Activated naive CD8-positive, alpha-beta T cell treated with anti-CD3 and anti-CD28 coated beads, Interleukin-2, amount 50 U/mL, for 24 hours (primary cell): ENCODE data around the gene CEP162.
"Not testable (repeated sequence)": the region's sequence is repeated elsewhere in the genome, so short reads cannot be mapped to it uniquely, and the experiment has no call there.

Experiments
- ATAC-seq: fragments of 150-1000 bp; cut with Tn5 transposase; one replicate; pipeline ENCODE4 v1.10.0; 2021
- DNase-seq: peaks from one replicate; pipeline ENCODE4 v3.0.0; 2021
- H3K27ac Mint-ChIP-seq: one replicate; pipeline ENCODE4 v1.8.0; 2021; ENCODE audit warnings: mild to moderate bottlenecking, mixed read lengths
- H3K27me3 Mint-ChIP-seq: one replicate; pipeline ENCODE4 v1.8.0; 2021; ENCODE audit warnings: mixed read lengths
- H3K36me3 Mint-ChIP-seq: one replicate; pipeline ENCODE4 v1.8.0; 2021; ENCODE audit warnings: low read depth, mixed read lengths
- H3K4me1 Mint-ChIP-seq: one replicate; pipeline ENCODE4 v1.8.0; 2021; ENCODE audit warnings: mixed read lengths
- H3K4me3 Mint-ChIP-seq: one replicate; pipeline ENCODE4 v1.8.0; 2021; ENCODE audit warnings: mild to moderate bottlenecking, moderate library complexity, mixed read lengths
- H3K9me3 Mint-ChIP-seq: one replicate; pipeline ENCODE4 v1.8.0; 2021; ENCODE audit warnings: mixed read lengths

The CEP162 gene

GRCh38 chr6:84204011-84204410, 23.4 kb downstream of the CEP162 start:
- H3K27me3 Mint-ChIP-seq = no peaks in the 10 kb centered on the region
- H3K4me1 Mint-ChIP-seq = no peaks in the 10 kb centered on the region
- ATAC-seq (no peak), DNase-seq (no peak)
- no peak overlapping the region for H3K4me3 Mint-ChIP-seq
- peaks cover 28% of the 10 kb centered on the region for H3K36me3 Mint-ChIP-seq
- H3K27ac Mint-ChIP-seq = no peak overlapping the region
- H3K9me3 Mint-ChIP-seq = no peaks in the 10 kb centered on the region

DNA sequence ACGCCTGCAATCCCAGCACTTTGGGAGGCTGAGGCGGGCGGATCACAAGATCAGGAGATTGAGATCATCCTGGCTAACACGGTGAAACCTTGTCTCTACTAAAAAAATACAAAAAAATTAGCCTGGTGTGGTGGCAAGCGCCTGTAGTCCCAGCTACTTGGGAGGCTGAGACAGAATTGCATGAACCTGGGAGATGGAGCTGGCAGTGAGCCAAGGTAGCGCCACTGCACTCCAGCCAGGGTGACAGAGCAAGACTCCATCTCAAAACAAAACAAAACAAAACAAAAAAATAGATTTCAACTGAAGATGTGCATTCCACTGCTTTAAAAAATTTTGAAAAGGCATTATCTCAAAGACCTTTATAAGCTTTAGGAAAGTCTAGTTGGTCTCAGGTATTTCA, 27.5 kb downstream of the CEP162 start:
- not testable (repeated sequence) for H3K9me3 Mint-ChIP-seq, H3K27ac Mint-ChIP-seq, H3K4me1 Mint-ChIP-seq, H3K27me3 Mint-ChIP-seq, H3K4me3 Mint-ChIP-seq, ATAC-seq, DNase-seq
- H3K36me3 Mint-ChIP-seq = peaks cover 27% of the 10 kb centered on the region

- DNase-seq (no peak), ATAC-seq (no peak)
- H3K27ac Mint-ChIP-seq = no peak overlapping the region
- no peak overlapping the region for H3K4me3 Mint-ChIP-seq
- peaks cover 37% of the 10 kb centered on the region for H3K36me3 Mint-ChIP-seq
- no peaks in the 10 kb centered on the region for H3K9me3 Mint-ChIP-seq
- H3K27me3 Mint-ChIP-seq = no peaks in the 10 kb centered on the region
- peaks cover 4% of the 10 kb centered on the region for H3K4me1 Mint-ChIP-seq
These were observed 29.7 kb downstream of the CEP162 start for GRCh38 chr6:84197708-84198107.

DNA sequence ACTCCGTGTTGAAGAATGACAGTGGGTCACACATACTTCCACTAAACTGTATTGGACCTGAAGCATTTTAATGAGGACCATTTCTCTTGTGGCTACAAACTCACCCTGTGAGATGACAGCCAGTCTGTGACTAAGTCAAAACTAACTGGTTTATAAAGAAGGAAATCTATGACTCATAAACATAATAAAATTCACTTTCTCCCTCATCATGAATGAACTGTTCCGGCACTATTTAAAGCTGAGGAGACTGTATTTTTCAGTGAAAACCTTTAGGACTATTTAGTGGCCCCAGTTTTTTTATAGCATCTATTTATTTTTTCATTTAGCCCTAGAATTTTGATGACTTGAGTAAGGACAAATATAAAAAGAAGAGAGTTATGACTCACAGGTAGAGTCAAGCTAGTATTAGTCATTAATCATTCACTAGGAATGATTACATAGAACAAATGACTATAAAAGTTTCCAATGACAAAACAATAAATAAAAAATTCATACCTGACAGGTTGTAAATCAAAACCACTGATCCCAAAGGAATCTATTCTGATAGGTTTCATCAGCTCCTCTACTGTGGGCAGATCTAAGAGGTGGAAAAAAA, 34.2 kb downstream of the CEP162 start:
- DNase-seq = no peak
- no peaks in the 10 kb centered on the region for H3K9me3 Mint-ChIP-seq

DNA sequence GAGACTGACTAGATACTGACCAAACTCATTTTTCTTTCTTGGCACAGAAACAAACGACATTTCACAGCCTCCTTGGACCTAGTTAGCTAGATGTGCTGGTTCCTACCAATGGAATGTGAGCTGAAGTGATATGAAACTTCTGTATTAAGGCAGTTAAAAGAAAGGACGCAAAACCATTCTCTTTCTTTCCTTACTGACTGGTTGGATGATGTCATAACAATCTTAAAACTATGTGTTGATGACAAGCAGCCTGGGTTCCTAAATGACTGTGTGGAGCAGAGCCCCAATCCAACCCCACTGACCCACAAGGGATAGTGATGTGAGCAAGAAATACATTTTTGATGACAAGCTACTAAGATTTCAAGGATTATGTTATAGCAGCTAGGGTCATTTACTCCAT, 35.6 kb downstream of the CEP162 start:
- H3K27ac Mint-ChIP-seq = no peak overlapping the region
- H3K9me3 Mint-ChIP-seq = no peaks in the 10 kb centered on the region
- H3K4me3 Mint-ChIP-seq = no peak overlapping the region
- peaks cover 4% of the 10 kb centered on the region for H3K4me1 Mint-ChIP-seq
- H3K27me3 Mint-ChIP-seq = no peaks in the 10 kb centered on the region
- ATAC-seq (no peak), DNase-seq (no peak)
- H3K36me3 Mint-ChIP-seq = peaks cover 48% of the 10 kb centered on the region

More for the DNA sequence above, 34.2 kb downstream of the CEP162 start:
- Mint-ChIP-seq H3K27me3 (no peaks in the 10 kb centered on the region), H3K27ac (no peak overlapping the region), H3K4me3 (no peak overlapping the region), H3K36me3 (peaks cover 51% of the 10 kb centered on the region), H3K4me1 (peaks cover 4% of the 10 kb centered on the region)
- peak; percentile 10 for ATAC-seq

GRCh38 chr6:84189356-84189755, 38.1 kb downstream of the CEP162 start:
- not testable (repeated sequence) for H3K9me3 Mint-ChIP-seq, DNase-seq, ATAC-seq, H3K4me3 Mint-ChIP-seq, H3K4me1 Mint-ChIP-seq, H3K27me3 Mint-ChIP-seq, H3K27ac Mint-ChIP-seq
- H3K36me3 Mint-ChIP-seq = peaks cover 31% of the 10 kb centered on the region

- DNase-seq (no peak), ATAC-seq (no peak)
- Mint-ChIP-seq H3K27me3 (no peaks in the 10 kb centered on the region), H3K9me3 (no peaks in the 10 kb centered on the region), H3K27ac (no peak overlapping the region), H3K4me3 (no peak overlapping the region), H3K36me3 (peaks cover 17% of the 10 kb centered on the region), H3K4me1 (no peaks in the 10 kb centered on the region)
These were observed 44.0 kb downstream of the CEP162 start for GRCh38 chr6:84183430-84183829.

DNA sequence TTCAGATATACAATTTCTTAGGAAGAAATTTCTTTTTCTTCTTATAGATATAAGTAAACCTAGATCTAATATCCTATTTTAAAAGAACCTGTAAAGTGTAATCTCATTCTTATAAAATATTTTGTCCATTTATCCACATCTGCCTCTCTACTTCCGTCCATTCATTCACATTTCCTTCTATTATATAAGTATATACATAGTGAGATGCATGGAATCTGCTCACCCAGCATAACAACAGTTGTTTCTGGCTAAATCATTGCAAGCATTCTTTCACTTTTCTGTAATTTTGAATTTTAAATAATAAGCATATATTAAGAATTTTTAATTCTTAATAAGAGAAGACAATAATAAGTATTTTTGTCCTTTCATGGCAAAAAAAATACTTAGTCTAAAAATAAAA, 45.4 kb downstream of the CEP162 start:
- no peaks in the 10 kb centered on the region for H3K4me1 Mint-ChIP-seq

DNA sequence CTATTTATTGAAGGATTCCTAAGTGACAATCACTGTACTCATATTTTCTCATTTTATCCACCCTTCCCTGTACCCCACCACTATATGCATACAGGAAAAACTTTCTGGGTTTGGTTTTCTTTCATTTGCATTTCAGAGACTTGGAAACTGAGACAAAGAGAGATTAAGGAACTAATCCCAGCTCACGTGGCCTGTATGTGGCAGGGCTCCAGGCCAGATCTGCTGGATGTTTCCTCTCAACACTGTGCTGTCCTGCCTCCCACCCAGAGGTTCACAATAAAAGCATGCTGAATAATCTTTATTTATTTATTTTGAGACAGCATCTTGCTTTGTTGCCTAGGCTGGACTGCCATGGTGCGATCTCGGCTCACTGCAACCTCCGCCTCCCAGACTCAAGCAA, 50.2 kb downstream of the CEP162 start:
- Mint-ChIP-seq H3K4me3 (no peak overlapping the region), H3K27me3 (no peaks in the 10 kb centered on the region), H3K27ac (no peak overlapping the region), H3K9me3 (no peaks in the 10 kb centered on the region), H3K36me3 (peaks cover 23% of the 10 kb centered on the region), H3K4me1 (no peaks in the 10 kb centered on the region)
- no peak for ATAC-seq
- DNase-seq = no peak

More for the DNA sequence above, 45.4 kb downstream of the CEP162 start:
- Mint-ChIP-seq H3K27ac (no peak overlapping the region), H3K9me3 (no peaks in the 10 kb centered on the region), H3K36me3 (peaks cover 17% of the 10 kb centered on the region), H3K27me3 (no peaks in the 10 kb centered on the region), H3K4me3 (no peak overlapping the region)
- no peak for DNase-seq
- ATAC-seq = no peak

DNA sequence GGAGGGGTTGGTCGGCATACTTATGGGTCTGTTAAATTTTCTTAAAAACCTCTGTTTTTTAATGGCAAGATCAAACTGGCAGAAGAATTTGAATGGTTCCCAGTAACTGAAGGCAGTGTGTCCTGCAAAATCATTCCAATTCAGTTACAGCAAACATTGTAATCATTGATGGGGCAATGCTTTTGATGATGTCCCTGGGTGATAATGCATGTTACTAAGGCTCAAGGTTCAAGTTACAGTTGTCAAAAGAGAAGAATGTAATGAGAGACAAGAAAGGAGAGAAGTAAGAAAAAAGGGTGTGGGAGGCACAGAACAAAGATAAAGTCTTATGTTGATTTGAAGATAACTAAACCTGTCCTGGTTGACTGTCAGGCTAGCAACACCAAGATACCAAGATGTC, 54.9 kb downstream of the CEP162 start:
- no peak for ATAC-seq
- DNase-seq = no peak
- Mint-ChIP-seq H3K4me1 (no peaks in the 10 kb centered on the region), H3K27me3 (no peaks in the 10 kb centered on the region), H3K9me3 (no peaks in the 10 kb centered on the region), H3K4me3 (no peak overlapping the region), H3K36me3 (peaks cover 9% of the 10 kb centered on the region), H3K27ac (no peak overlapping the region)

DNA sequence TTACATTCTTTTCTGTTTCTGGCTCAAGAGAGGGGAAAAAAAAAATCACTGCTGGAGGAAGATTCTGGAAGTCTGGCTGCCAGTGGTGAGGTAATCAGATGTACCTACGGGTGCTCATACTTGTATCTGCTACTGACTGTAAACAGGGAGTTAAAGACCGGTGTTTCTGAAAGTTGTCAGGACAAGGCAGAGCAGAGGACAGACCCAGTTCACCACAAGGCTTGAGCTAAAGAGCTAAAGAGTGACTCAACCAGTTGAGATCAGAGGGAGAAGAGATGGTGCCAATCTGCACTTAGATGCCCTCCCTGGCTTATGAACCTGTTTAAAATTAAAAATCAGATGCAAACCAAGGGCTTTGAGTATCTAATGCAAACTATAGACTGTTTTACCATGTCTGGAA, 55.4 kb downstream of the CEP162 start:
- H3K4me1 Mint-ChIP-seq = no peaks in the 10 kb centered on the region
- DNase-seq (no peak), ATAC-seq (no peak)
- no peaks in the 10 kb centered on the region for H3K9me3 Mint-ChIP-seq
- H3K27ac Mint-ChIP-seq = no peak overlapping the region
- no peaks in the 10 kb centered on the region for H3K27me3 Mint-ChIP-seq
- peaks cover 10% of the 10 kb centered on the region for H3K36me3 Mint-ChIP-seq
- no peak overlapping the region for H3K4me3 Mint-ChIP-seq

DNA sequence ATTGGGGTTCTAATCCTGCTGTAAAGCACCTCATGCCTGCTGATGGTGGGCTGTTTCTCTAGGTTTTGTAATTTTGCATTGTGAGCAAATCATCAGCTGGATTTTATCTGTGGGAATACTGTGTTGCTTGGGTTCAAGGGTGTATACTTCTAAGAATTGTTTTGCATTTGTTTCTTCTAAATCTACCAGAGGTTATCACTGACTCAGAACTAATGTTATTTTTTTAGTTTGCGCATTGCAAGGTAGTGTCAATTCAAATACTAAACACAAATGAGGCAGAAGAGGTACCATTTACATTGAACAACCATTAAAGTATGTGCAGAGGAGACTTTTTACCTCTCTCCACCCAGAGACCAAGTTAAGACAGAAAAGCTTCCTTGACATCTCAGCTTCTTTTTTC, 60.0 kb downstream of the CEP162 start:
- Mint-ChIP-seq H3K36me3 (peaks cover 22% of the 10 kb centered on the region), H3K9me3 (no peaks in the 10 kb centered on the region), H3K27me3 (no peaks in the 10 kb centered on the region), H3K4me1 (no peaks in the 10 kb centered on the region), H3K4me3 (no peak overlapping the region), H3K27ac (no peak overlapping the region)
- ATAC-seq (no peak), DNase-seq (no peak)

GRCh38 chr6:84166395-84166794, 61.0 kb downstream of the CEP162 start:
- Mint-ChIP-seq H3K4me1 (no peaks in the 10 kb centered on the region), H3K9me3 (no peaks in the 10 kb centered on the region), H3K36me3 (peaks cover 24% of the 10 kb centered on the region), H3K27ac (no peak overlapping the region), H3K4me3 (no peak overlapping the region), H3K27me3 (no peaks in the 10 kb centered on the region)
- ATAC-seq (no peak), DNase-seq (no peak)

GRCh38 chr6:84164328-84164727, 63.1 kb downstream of the CEP162 start:
- ATAC-seq, H3K27me3 Mint-ChIP-seq, DNase-seq, H3K4me3 Mint-ChIP-seq, H3K9me3 Mint-ChIP-seq, H3K27ac Mint-ChIP-seq, H3K4me1 Mint-ChIP-seq: not testable (repeated sequence)
- H3K36me3 Mint-ChIP-seq = peaks cover 26% of the 10 kb centered on the region

DNA sequence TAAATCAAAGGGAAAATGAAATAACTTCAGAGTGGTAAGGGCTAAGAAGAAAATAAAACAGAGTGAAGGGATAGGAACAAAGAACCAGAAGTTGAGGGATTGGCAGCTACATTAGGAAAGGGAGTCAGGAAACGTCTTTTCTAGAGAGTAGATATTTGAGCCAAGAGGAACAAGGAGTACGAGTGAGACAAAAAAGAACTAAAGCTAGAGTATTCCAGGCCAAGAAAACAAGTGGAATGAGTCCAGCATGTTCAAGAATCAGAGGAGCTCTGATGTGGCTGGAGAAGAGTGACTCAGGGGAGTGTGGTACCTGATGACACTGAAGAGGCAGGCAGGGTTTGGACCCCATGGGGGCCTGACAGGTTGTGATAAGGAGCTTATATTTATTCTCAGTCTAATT, 66.3 kb downstream of the CEP162 start:
- H3K27ac Mint-ChIP-seq = no peak overlapping the region

GRCh38 chr6:84156306-84156705, 71.1 kb downstream of the CEP162 start:
- no peak overlapping the region for H3K27ac Mint-ChIP-seq
- no peak overlapping the region for H3K4me3 Mint-ChIP-seq
- peaks cover 38% of the 10 kb centered on the region for H3K36me3 Mint-ChIP-seq
- DNase-seq = no peak
- no peaks in the 10 kb centered on the region for H3K9me3 Mint-ChIP-seq
- no peaks in the 10 kb centered on the region for H3K4me1 Mint-ChIP-seq
- ATAC-seq = no peak
- no peaks in the 10 kb centered on the region for H3K27me3 Mint-ChIP-seq

More for the DNA sequence above, 66.3 kb downstream of the CEP162 start:
- Mint-ChIP-seq H3K36me3 (peaks cover 29% of the 10 kb centered on the region), H3K4me3 (no peak overlapping the region), H3K27me3 (no peaks in the 10 kb centered on the region), H3K9me3 (no peaks in the 10 kb centered on the region), H3K4me1 (no peaks in the 10 kb centered on the region)
- no peak for ATAC-seq
- no peak for DNase-seq
